MM.1S (cell line): Measurements from ENCODE around the gene CLPTM1L.
A peak's percentile ranks its signal among the peaks of the same experiment; 100 is the strongest.

Source experiments
- DNase-seq: peaks from one replicate; pipeline ENCODE4 v3.0.0-alpha.2; 2015
- H2AFZ ChIP-seq: fragments of 300-600 bp; sonication (generic); 2 replicates; pipeline ENCODE4 v1.6.0; 2016; ENCODE audit warnings: antibody characterized with exemption, low read length
- H3F3A ChIP-seq: fragments of 300-600 bp; sonication (generic); 2 replicates; pipeline ENCODE4 v1.6.1; 2016; ENCODE audit warnings: mild to moderate bottlenecking, antibody characterized with exemption, low read length, moderate library complexity, mixed read lengths; ENCODE audit not compliant: insufficient read depth
- H3K27ac ChIP-seq: fragments of 300-600 bp; sonication (generic); 2 replicates; pipeline ENCODE4 v1.5.1; 2016; ENCODE audit warnings: mild to moderate bottlenecking, low read length
- H3K27me3 ChIP-seq: fragments of 300-600 bp; sonication (generic); replicated peaks from 2 replicates; pipeline ENCODE4 v1.6.0; 2016; ENCODE audit warnings: low read length; ENCODE audit not compliant: insufficient read depth
- H3K36me3 ChIP-seq: fragments of 300-600 bp; sonication (generic); replicated peaks from 2 replicates; pipeline ENCODE4 v1.6.1; 2016; ENCODE audit warnings: mild to moderate bottlenecking, low read length, mixed read lengths; ENCODE audit not compliant: insufficient read depth
- H3K4me1 ChIP-seq: fragments of 300-600 bp; sonication (generic); 2 replicates; pipeline ENCODE4 v1.6.1; 2016; ENCODE audit warnings: low read length, mixed read lengths
- H3K4me2 ChIP-seq: fragments of 300-600 bp; sonication (generic); 2 replicates; pipeline ENCODE4 v1.6.0; 2016; ENCODE audit warnings: low read depth, low read length
- H3K4me3 ChIP-seq: fragments of 300-600 bp; sonication (generic); 2 replicates; pipeline ENCODE4 v1.5.1; 2016; ENCODE audit warnings: low read length, mixed read lengths
- H3K79me2 ChIP-seq: fragments of 300-600 bp; sonication (generic); 2 replicates; pipeline ENCODE4 v1.6.1; 2016; ENCODE audit warnings: mixed run types, low read length, mixed read lengths
- H3K9ac ChIP-seq: fragments of 300-600 bp; sonication (generic); 2 replicates; pipeline ENCODE4 v1.6.1; 2016; ENCODE audit warnings: low read length, mixed read lengths
- H3K9me2 ChIP-seq: fragments of 300-600 bp; sonication (generic); replicated peaks from 2 replicates; pipeline ENCODE4 v1.6.1; 2016; ENCODE audit warnings: mild to moderate bottlenecking, low read length, mixed read lengths; ENCODE audit not compliant: insufficient read depth
- H3K9me3 ChIP-seq: fragments of 300-600 bp; sonication (generic); replicated peaks from 2 replicates; pipeline ENCODE4 v1.6.1; 2016; ENCODE audit warnings: mild to moderate bottlenecking, low read length, mixed read lengths; ENCODE audit not compliant: insufficient read depth
- H4K20me1 ChIP-seq: fragments of 300-600 bp; sonication (generic); 2 replicates; pipeline ENCODE4 v1.6.1; 2016; ENCODE audit warnings: mild to moderate bottlenecking, low read length, moderate library complexity, mixed read lengths; ENCODE audit not compliant: insufficient read depth
- CTCF ChIP-seq: fragments of 300-600 bp; sonication (generic); IDR thresholded peaks from 2 replicates; pipeline ENCODE4 v1.5.1; 2016; ENCODE audit warnings: antibody characterized with exemption, low read length, mixed read lengths
- EZH2 ChIP-seq: fragments of 300-600 bp; sonication (generic); optimal IDR thresholded peaks from 2 replicates; pipeline ENCODE3; 2017; ENCODE audit warnings: low read depth, mild to moderate bottlenecking, antibody characterized with exemption, low read length, mixed read lengths
- EZH2phosphoT487 ChIP-seq: fragments of 300-600 bp; sonication (generic); IDR thresholded peaks from 2 replicates; pipeline ENCODE4 v1.6.1; 2018; ENCODE audit warnings: antibody characterized with exemption, low read length

CLPTM1L gene

GRCh38 chr5:1320436-1321344 is 24.2 kb downstream of the CLPTM1L start:
- Histone ChIP-seq H3K9me2 (no peaks in the 10 kb centered on the region), H2AFZ (no peak overlapping the region), H3K9me3 (no peaks in the 10 kb centered on the region), H3K9ac (no peak overlapping the region), H4K20me1 (no peaks in the 10 kb centered on the region), H3K4me2 (peak overlapping the region; percentile 55), H3K27me3 (no peaks in the 10 kb centered on the region), H3F3A (peaks cover 94% of the 10 kb centered on the region), H3K4me3 (no peak overlapping the region), H3K79me2 (peaks cover 79% of the 10 kb centered on the region), H3K36me3 (peaks cover 77% of the 10 kb centered on the region), H3K27ac (peak overlapping the region; percentile 99; the same call in 1 of the 2 replicates), H3K4me1 (peaks cover 87% of the 10 kb centered on the region)
- TF ChIP-seq CTCF (no peak), EZH2 (no peak), EZH2phosphoT487 (no peak)
- peak; percentile 6 for DNase-seq

- H3K9me2 ChIP-seq, result no peaks in the 10 kb centered on the region
- peaks cover 69% of the 10 kb centered on the region for H3K36me3 ChIP-seq
- peaks cover 89% of the 10 kb centered on the region for H3K4me1 ChIP-seq
- TF ChIP-seq EZH2, result no peak
- TF ChIP-seq EZH2phosphoT487, result no peak
- TF ChIP-seq CTCF, result no peak
- DNase-seq, result peak; percentile 31
- no peaks in the 10 kb centered on the region for H4K20me1 ChIP-seq
- H3K9me3 ChIP-seq, result no peaks in the 10 kb centered on the region
- peak overlapping the region; percentile 16; the same call in 1 of the 2 replicates for H3K4me3 ChIP-seq
- H3K27me3 ChIP-seq, result no peaks in the 10 kb centered on the region
- peak overlapping the region; percentile 55 for H3K4me2 ChIP-seq
- peak overlapping the region; percentile 63 for H3K9ac ChIP-seq
- H3F3A ChIP-seq, result peaks cover 98% of the 10 kb centered on the region
- H3K27ac ChIP-seq, result peak overlapping the region; percentile 99
- peaks cover 70% of the 10 kb centered on the region for H3K79me2 ChIP-seq
- H2AFZ ChIP-seq, result no peak overlapping the region
Measured at GRCh38 chr5:1319436-1320256, 25.3 kb downstream of the CLPTM1L start.

GRCh38 chr5:1318659-1319251 is 26.1 kb downstream of the CLPTM1L start:
- Histone ChIP-seq H3K79me2 (peaks cover 68% of the 10 kb centered on the region), H3K27me3 (no peaks in the 10 kb centered on the region), H3K9ac (peak overlapping the region; percentile 63), H3K9me3 (no peaks in the 10 kb centered on the region), H3F3A (peaks cover 97% of the 10 kb centered on the region), H3K4me2 (peak overlapping the region; percentile 55; the same call in 1 of the 2 replicates), H3K27ac (peak overlapping the region; percentile 99), H3K9me2 (no peaks in the 10 kb centered on the region), H2AFZ (no peak overlapping the region), H4K20me1 (no peaks in the 10 kb centered on the region), H3K4me3 (no peak overlapping the region), H3K4me1 (peaks cover 89% of the 10 kb centered on the region), H3K36me3 (peaks cover 60% of the 10 kb centered on the region)
- TF ChIP-seq CTCF, result no peak
- TF ChIP-seq EZH2, result no peak
- TF ChIP-seq EZH2phosphoT487, result no peak
- peak; percentile 79 for DNase-seq
